Measurements from ENCODE around the gene CPAMD8. TPM values are rescaled to one million over a fixed set of nuclear protein-coding genes. Genes with fewer than 3 reads are reported as not detected.

The CPAMD8 gene
- total RNA-seq, 1 donor from 2014 or later: 16.3 TPM

DNA sequence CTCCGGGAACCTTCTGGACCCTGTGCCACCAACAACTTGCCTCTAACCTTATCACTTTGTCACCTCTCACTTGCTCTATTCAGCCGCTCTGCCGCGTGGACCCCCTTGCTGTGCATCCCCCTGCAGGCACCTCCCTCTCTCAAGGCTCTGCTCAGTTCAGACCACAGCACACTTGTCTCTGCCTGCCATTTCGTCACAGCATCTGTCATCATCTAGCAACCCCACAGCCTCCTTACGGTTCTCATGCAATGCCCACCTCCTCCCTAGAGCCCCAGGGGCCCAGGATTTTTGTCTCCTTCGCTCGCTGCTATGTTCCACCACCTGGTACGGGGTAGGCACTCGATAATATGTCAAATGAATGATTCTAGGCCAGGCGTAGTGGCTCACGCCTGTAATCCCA, 43.8 kb upstream of the CPAMD8 start:
- Mint-ChIP-seq H3K27me3 (ENCODE audit: insufficient read depth, low read depth) (peaks cover 2% of the 10 kb centered on the region), H3K27ac (peak overlapping the region; percentile 24), H3K9me3 (no peaks in the 10 kb centered on the region), H3K4me3 (no peak overlapping the region), H3K4me1 (peaks cover 38% of the 10 kb centered on the region), H3K36me3 (peaks cover 20% of the 10 kb centered on the region)
- no peak for DNase-seq (ENCODE audit: low spot score)
- Histone ChIP-seq H3K9me3 (ENCODE audit: low read depth) (no peaks in the 10 kb centered on the region), H3K36me3 (no peaks in the 10 kb centered on the region), H3K27me3 (no peaks in the 10 kb centered on the region), H3K4me2 (no peak overlapping the region), H3K4me1 (peaks cover 5% of the 10 kb centered on the region), H3K79me2 (ENCODE audit: low read depth) (peaks cover 45% of the 10 kb centered on the region), H3K9ac (no peak overlapping the region), H3K4me3 (no peak overlapping the region), H3K27ac (no peak overlapping the region), H4K20me1 (ENCODE audit: low read depth) (peaks cover 41% of the 10 kb centered on the region), H3F3A (ENCODE audit: low read depth) (peaks cover 10% of the 10 kb centered on the region), H2AFZ (replicated peaks) (no peak overlapping the region)
- TF ChIP-seq, protein P1, sequence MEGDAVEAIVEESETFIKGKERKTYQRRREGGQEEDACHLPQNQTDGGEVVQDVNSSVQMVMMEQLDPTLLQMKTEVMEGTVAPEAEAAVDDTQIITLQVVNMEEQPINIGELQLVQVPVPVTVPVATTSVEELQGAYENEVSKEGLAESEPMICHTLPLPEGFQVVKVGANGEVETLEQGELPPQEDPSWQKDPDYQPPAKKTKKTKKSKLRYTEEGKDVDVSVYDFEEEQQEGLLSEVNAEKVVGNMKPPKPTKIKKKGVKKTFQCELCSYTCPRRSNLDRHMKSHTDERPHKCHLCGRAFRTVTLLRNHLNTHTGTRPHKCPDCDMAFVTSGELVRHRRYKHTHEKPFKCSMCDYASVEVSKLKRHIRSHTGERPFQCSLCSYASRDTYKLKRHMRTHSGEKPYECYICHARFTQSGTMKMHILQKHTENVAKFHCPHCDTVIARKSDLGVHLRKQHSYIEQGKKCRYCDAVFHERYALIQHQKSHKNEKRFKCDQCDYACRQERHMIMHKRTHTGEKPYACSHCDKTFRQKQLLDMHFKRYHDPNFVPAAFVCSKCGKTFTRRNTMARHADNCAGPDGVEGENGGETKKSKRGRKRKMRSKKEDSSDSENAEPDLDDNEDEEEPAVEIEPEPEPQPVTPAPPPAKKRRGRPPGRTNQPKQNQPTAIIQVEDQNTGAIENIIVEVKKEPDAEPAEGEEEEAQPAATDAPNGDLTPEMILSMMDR (IDR thresholded peaks at IDR 0.05): no peak
- TF ChIP-seq EZH2 (IDR thresholded peaks at IDR 0.05) (no peak), EZH2phosphoT487 (IDR thresholded peaks at IDR 0.05) (no peak)

DNA sequence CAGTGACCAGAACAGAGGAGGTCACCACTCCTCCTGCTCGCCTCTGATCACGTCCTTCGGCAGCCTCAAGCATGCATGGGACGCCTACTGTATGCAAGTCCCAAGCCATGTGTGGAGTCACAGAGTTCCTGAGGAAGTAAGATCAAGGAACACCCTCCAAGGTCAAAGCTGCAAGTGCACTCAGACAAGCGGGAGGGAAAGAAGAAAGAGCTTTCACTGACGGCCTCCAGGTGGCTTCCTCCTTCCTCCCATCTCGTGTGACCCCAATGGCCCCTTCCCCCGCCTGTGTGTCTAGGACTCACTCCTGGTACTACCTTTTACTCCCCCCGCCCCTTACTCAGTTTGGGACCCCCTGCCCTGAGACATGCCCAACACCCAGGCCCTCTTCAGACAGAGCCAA, 42.6 kb upstream of the CPAMD8 start:
- no peak overlapping the region for H3K4me3 ChIP-seq
- no peaks in the 10 kb centered on the region for H3K27me3 ChIP-seq
- H3K36me3 ChIP-seq: no peaks in the 10 kb centered on the region
- H4K20me1 ChIP-seq (ENCODE audit: low read depth): peaks cover 33% of the 10 kb centered on the region
- Mint-ChIP-seq H3K36me3 (peaks cover 32% of the 10 kb centered on the region), H3K27me3 (ENCODE audit: insufficient read depth, low read depth) (no peaks in the 10 kb centered on the region), H3K4me1 (peaks cover 33% of the 10 kb centered on the region), H3K4me3 (no peak overlapping the region), H3K27ac (no peak overlapping the region), H3K9me3 (peaks cover 2% of the 10 kb centered on the region)
- peaks cover 49% of the 10 kb centered on the region for H3K79me2 ChIP-seq (ENCODE audit: low read depth)
- H3K4me2 ChIP-seq: no peak overlapping the region
- H3K9me3 ChIP-seq (ENCODE audit: low read depth): no peaks in the 10 kb centered on the region
- peaks cover 10% of the 10 kb centered on the region for H3F3A ChIP-seq (ENCODE audit: low read depth)
- no peak overlapping the region for H2AFZ ChIP-seq (replicated peaks)
- H3K4me1 ChIP-seq: peaks cover 3% of the 10 kb centered on the region
- no peak overlapping the region for H3K27ac ChIP-seq
- TF ChIP-seq, protein P1 (IDR thresholded peaks at IDR 0.05): no peak
- TF ChIP-seq EZH2phosphoT487 (IDR thresholded peaks at IDR 0.05) (no peak), EZH2 (IDR thresholded peaks at IDR 0.05) (no peak)
- no peak overlapping the region for H3K9ac ChIP-seq
- DNase-seq (ENCODE audit: low spot score): no peak

DNA sequence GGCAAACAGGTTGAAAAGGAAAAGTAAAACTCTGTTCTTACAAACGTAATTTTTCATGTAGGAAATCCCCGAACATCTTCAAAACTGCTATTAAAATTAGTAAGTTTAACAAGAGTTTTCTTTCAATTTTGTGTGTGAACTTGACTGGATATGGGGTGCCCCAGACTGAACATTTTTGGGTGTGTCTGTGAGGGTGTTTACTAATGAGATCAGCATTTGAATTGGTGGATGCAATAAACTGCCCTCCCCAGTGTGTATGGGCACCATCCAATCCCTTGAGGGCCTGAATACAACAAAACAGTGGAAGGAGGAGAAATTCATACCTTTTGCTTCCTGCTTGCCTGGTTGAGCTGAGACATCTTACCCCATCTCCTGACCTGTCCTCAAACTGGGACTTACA, 36.8 kb upstream of the CPAMD8 start:
- DNase-seq (ENCODE audit: low spot score): no peak
- no peak overlapping the region for H3K27ac Mint-ChIP-seq
- peaks cover 4% of the 10 kb centered on the region for H3F3A ChIP-seq (ENCODE audit: low read depth)
- no peaks in the 10 kb centered on the region for H3K4me1 ChIP-seq
- peaks cover 30% of the 10 kb centered on the region for H3K36me3 Mint-ChIP-seq
- peaks cover 3% of the 10 kb centered on the region for H3K9me3 Mint-ChIP-seq
- TF ChIP-seq, protein P1 (IDR thresholded peaks at IDR 0.05): no peak
- no peak for TF ChIP-seq EZH2phosphoT487 (IDR thresholded peaks at IDR 0.05)
- TF ChIP-seq EZH2 (IDR thresholded peaks at IDR 0.05): no peak
- H3K4me3 Mint-ChIP-seq: no peak overlapping the region
- H3K9me3 ChIP-seq (ENCODE audit: low read depth): no peaks in the 10 kb centered on the region
- H3K27ac ChIP-seq: no peak overlapping the region
- peaks cover 9% of the 10 kb centered on the region for H3K4me1 Mint-ChIP-seq
- H3K4me2 ChIP-seq: no peak overlapping the region
- no peak overlapping the region for H3K9ac ChIP-seq
- no peaks in the 10 kb centered on the region for H3K27me3 Mint-ChIP-seq (ENCODE audit: insufficient read depth, low read depth)
- H3K79me2 ChIP-seq (ENCODE audit: low read depth): peaks cover 57% of the 10 kb centered on the region
- H3K4me3 ChIP-seq: no peak overlapping the region
- no peaks in the 10 kb centered on the region for H3K27me3 ChIP-seq
- H2AFZ ChIP-seq (replicated peaks): no peak overlapping the region
- H4K20me1 ChIP-seq (ENCODE audit: low read depth): peaks cover 6% of the 10 kb centered on the region
- peaks cover 11% of the 10 kb centered on the region for H3K36me3 ChIP-seq
